ENCODE data around the gene ZSCAN31. TPM values are rescaled to one million over a fixed set of nuclear protein-coding genes. Genes with fewer than 3 reads are reported as not detected.
"Not testable (repeated sequence)": the region's sequence is repeated elsewhere in the genome, so short reads cannot be mapped to it uniquely, and the experiment has no call there.

ZSCAN31 gene
- polyA plus RNA-seq, 1 of the 3 experiments (the other 2 are of a cell fraction) = 1.9 TPM

DNA sequence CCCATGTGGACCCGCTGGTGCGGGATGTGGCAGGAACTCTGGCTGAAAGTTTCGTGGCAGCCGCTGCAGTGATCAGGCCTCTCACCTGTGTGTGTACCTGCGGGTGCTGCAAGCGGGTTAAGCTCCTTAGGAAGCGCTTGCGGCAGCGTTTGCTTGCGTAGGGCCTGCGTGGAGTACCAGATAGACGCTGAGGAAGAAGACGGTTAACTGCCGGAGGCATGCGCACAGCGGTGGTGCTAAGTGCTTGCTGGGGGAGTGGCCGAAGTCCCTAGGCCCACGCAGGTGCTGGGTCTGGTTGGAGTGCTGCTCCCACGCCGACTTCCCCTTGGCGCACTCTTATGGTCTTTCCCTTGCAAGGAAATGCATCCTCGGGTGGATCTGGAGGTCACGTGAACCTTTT, 23.0 kb downstream of the ZSCAN31 start:
- H2AFZ ChIP-seq (ENCODE audit: low read depth) = no peak overlapping the region
- no peak overlapping the region for H3K27ac ChIP-seq (ENCODE audit: low read depth in 2 of 2, low read length in 1 of 2)
- no peaks in the 10 kb centered on the region for H4K20me1 ChIP-seq (ENCODE audit: insufficient read depth)
- no peak overlapping the region for H3K4me2 ChIP-seq
- 97% methylated on average over 20 of the region's 23 CpGs for WGBS (ENCODE audit: low lambda C conversion rate)
- no peaks in the 10 kb centered on the region for H3K79me2 ChIP-seq (ENCODE audit: insufficient read depth)
- H3K4me1 ChIP-seq (ENCODE audit: control insufficient read depth in 1 of 2, insufficient read depth in 2 of 2, low read depth in 1 of 2, low read length in 1 of 2) = peaks cover 0 to 8% of the 10 kb centered on the region in 2 experiments; a peak in 2 of 4 replicates
- no peaks in the 10 kb centered on the region for H3K9me3 ChIP-seq
- no peak overlapping the region for H3K9ac ChIP-seq
- POLR2A ChIA-PET = no interaction called here
- H3F3A ChIP-seq (replicated peaks; ENCODE audit: insufficient read depth) = no peaks in the 10 kb centered on the region
- no peaks in the 10 kb centered on the region for H3K9me2 ChIP-seq
- TF ChIP-seq POLR2AphosphoS5 (IDR thresholded peaks at IDR 0.05; ENCODE audit: low read depth, low read length) (no peak), EZH2phosphoT487 (IDR thresholded peaks at IDR 0.05; ENCODE audit: borderline replicate concordance, low read depth) (no peak), CHD2 (IDR thresholded peaks at IDR 0.05; ENCODE audit: low read length, partially characterized antibody) (no peak)
- CTCF ChIA-PET = no interaction called here
- H3K27me3 ChIP-seq (ENCODE audit: insufficient read depth) = no peaks in the 10 kb centered on the region
- H3K36me3 ChIP-seq (replicated peaks in 1 of 2; ENCODE audit: control insufficient read depth in 1 of 2, insufficient read depth in 2 of 2, low read length in 1 of 2) = no peaks in the 10 kb centered on the region
- no peak overlapping the region for H3K4me3 ChIP-seq (ENCODE audit: low read depth in 2 of 2, low read length in 1 of 2)
- no peak for DNase-seq

GRCh38 chr6:28311139-28311823, 24.7 kb downstream of the ZSCAN31 start:
- Histone ChIP-seq H3K79me2 (ENCODE audit: insufficient read depth) (no peaks in the 10 kb centered on the region), H3K4me3 (ENCODE audit: low read depth in 2 of 2, low read length in 1 of 2) (no peak overlapping the region), H3F3A (replicated peaks; ENCODE audit: insufficient read depth) (no peaks in the 10 kb centered on the region), H3K9ac (no peak overlapping the region), H3K9me2 (no peaks in the 10 kb centered on the region), H3K4me2 (no peak overlapping the region), H3K9me3 (no peaks in the 10 kb centered on the region), H3K27ac (ENCODE audit: low read depth in 2 of 2, low read length in 1 of 2) (no peak overlapping the region), H3K27me3 (ENCODE audit: insufficient read depth) (no peaks in the 10 kb centered on the region), H4K20me1 (ENCODE audit: insufficient read depth) (no peaks in the 10 kb centered on the region), H3K4me1 (ENCODE audit: control insufficient read depth in 1 of 2, insufficient read depth in 2 of 2, low read depth in 1 of 2, low read length in 1 of 2) (peaks cover 0 to 8% of the 10 kb centered on the region in 2 experiments; a peak in 2 of 4 replicates), H2AFZ (ENCODE audit: low read depth) (no peak overlapping the region), H3K36me3 (replicated peaks in 1 of 2; ENCODE audit: control insufficient read depth in 1 of 2, insufficient read depth in 2 of 2, low read length in 1 of 2) (no peaks in the 10 kb centered on the region)
- ChIA-PET CTCF (interaction anchor here (0.9 to 1.5 kb wide), 2 partner anchors 13 to 45 kb away, joined by 3 to 4 read pairs; no protein-coding TSS in a partner anchor), POLR2A (no interaction called here)
- 88% methylated on average over 4 of the region's 9 CpGs for WGBS (ENCODE audit: low lambda C conversion rate)
- DNase-seq = no peak
- TF ChIP-seq, protein P1, sequence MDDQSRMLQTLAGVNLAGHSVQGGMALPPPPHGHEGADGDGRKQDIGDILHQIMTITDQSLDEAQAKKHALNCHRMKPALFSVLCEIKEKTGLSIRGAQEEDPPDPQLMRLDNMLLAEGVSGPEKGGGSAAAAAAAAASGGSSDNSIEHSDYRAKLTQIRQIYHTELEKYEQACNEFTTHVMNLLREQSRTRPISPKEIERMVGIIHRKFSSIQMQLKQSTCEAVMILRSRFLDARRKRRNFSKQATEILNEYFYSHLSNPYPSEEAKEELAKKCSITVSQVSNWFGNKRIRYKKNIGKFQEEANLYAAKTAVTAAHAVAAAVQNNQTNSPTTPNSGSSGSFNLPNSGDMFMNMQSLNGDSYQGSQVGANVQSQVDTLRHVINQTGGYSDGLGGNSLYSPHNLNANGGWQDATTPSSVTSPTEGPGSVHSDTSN (IDR thresholded peaks at IDR 0.05) = no peak
- no peak for TF ChIP-seq RAD21 (IDR thresholded peaks at IDR 0.05; ENCODE audit: low read length)
- no peak for TF ChIP-seq RXRA (IDR thresholded peaks at IDR 0.05; ENCODE audit: borderline replicate concordance, low read depth)
- TF ChIP-seq POLR2AphosphoS5 (IDR thresholded peaks at IDR 0.05; ENCODE audit: low read depth, low read length) = no peak
- TF ChIP-seq EZH2phosphoT487 (IDR thresholded peaks at IDR 0.05; ENCODE audit: borderline replicate concordance, low read depth) = no peak
- TF ChIP-seq, protein P2, sequence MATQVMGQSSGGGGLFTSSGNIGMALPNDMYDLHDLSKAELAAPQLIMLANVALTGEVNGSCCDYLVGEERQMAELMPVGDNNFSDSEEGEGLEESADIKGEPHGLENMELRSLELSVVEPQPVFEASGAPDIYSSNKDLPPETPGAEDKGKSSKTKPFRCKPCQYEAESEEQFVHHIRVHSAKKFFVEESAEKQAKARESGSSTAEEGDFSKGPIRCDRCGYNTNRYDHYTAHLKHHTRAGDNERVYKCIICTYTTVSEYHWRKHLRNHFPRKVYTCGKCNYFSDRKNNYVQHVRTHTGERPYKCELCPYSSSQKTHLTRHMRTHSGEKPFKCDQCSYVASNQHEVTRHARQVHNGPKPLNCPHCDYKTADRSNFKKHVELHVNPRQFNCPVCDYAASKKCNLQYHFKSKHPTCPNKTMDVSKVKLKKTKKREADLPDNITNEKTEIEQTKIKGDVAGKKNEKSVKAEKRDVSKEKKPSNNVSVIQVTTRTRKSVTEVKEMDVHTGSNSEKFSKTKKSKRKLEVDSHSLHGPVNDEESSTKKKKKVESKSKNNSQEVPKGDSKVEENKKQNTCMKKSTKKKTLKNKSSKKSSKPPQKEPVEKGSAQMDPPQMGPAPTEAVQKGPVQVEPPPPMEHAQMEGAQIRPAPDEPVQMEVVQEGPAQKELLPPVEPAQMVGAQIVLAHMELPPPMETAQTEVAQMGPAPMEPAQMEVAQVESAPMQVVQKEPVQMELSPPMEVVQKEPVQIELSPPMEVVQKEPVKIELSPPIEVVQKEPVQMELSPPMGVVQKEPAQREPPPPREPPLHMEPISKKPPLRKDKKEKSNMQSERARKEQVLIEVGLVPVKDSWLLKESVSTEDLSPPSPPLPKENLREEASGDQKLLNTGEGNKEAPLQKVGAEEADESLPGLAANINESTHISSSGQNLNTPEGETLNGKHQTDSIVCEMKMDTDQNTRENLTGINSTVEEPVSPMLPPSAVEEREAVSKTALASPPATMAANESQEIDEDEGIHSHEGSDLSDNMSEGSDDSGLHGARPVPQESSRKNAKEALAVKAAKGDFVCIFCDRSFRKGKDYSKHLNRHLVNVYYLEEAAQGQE (IDR thresholded peaks at IDR 0.05; ENCODE audit: low read depth, low read length) = no peak
- no peak for TF ChIP-seq TAF1 (IDR thresholded peaks at IDR 0.05; ENCODE audit: borderline replicate concordance, low read depth, low read length)
- no peak for TF ChIP-seq TCF12 (IDR thresholded peaks at IDR 0.05)
- no peak for TF ChIP-seq USF2 (IDR thresholded peaks at IDR 0.05; ENCODE audit: borderline replicate concordance, low read depth, low read length)
- TF ChIP-seq FOXJ3 (CRISPR knock-in tag; IDR thresholded peaks at IDR 0.05) = no peak

GRCh38 chr6:28306363-28306762, 29.6 kb downstream of the ZSCAN31 start:
- DNase-seq; H3K27me3 ChIP-seq (ENCODE audit: insufficient read depth); CTCF ChIA-PET; H3K36me3 ChIP-seq (replicated peaks in 1 of 2; ENCODE audit: control insufficient read depth in 1 of 2, insufficient read depth in 2 of 2, low read length in 1 of 2); H3F3A ChIP-seq (replicated peaks; ENCODE audit: insufficient read depth); H3K27ac ChIP-seq (ENCODE audit: low read depth in 2 of 2, low read length in 1 of 2); H3K4me1 ChIP-seq (ENCODE audit: control insufficient read depth in 1 of 2, insufficient read depth in 2 of 2, low read depth in 1 of 2, low read length in 1 of 2); H3K9me2 ChIP-seq; H3K4me3 ChIP-seq (ENCODE audit: low read depth in 2 of 2, low read length in 1 of 2); POLR2A ChIA-PET; H3K4me2 ChIP-seq; H4K20me1 ChIP-seq (ENCODE audit: insufficient read depth); H3K79me2 ChIP-seq (ENCODE audit: insufficient read depth); H2AFZ ChIP-seq (ENCODE audit: low read depth); H3K9me3 ChIP-seq; H3K9ac ChIP-seq: not testable (repeated sequence)
